Stimulated activated naive CD8-positive, alpha-beta T cell treated with anti-CD3 and anti-CD28 coated beads, Interleukin-15, Interleukin-2, amounts not matched to agents 100 U/mL and 50 U/mL, for 24 hours (primary cell): ENCODE results near the gene CMSS1.
"Not testable (repeated sequence)": the region's sequence is repeated elsewhere in the genome, so short reads cannot be mapped to it uniquely, and the experiment has no call there.

ENCODE experiments used
- ATAC-seq: fragments of 150-1000 bp; cut with Tn5 transposase; one replicate; pipeline ENCODE4 v1.10.0; 2021
- DNase-seq: peaks from one replicate; pipeline ENCODE4 v3.0.0; 2021

Gene CMSS1

DNA sequence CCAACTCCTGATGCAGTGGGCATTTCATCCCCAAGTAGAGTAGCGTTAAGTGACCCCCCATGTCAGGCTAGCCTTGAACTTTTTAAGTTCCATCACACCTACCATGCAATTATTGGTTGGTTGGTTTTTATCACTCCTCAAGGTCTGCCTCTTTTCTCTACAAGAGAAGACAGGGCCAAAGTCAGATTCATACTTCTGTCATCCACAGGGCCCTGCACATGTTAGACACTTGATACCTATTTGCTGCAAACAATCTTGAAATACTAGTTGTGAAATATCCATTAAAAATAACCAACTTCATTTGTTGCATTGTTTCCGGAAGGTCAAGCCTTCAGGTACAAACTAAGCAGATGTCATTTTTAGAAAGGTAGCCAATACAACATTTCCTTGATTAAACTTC is 1.2 kb downstream of the CMSS1 start:
- DNase-seq, result no peak
- no peak for ATAC-seq

DNA sequence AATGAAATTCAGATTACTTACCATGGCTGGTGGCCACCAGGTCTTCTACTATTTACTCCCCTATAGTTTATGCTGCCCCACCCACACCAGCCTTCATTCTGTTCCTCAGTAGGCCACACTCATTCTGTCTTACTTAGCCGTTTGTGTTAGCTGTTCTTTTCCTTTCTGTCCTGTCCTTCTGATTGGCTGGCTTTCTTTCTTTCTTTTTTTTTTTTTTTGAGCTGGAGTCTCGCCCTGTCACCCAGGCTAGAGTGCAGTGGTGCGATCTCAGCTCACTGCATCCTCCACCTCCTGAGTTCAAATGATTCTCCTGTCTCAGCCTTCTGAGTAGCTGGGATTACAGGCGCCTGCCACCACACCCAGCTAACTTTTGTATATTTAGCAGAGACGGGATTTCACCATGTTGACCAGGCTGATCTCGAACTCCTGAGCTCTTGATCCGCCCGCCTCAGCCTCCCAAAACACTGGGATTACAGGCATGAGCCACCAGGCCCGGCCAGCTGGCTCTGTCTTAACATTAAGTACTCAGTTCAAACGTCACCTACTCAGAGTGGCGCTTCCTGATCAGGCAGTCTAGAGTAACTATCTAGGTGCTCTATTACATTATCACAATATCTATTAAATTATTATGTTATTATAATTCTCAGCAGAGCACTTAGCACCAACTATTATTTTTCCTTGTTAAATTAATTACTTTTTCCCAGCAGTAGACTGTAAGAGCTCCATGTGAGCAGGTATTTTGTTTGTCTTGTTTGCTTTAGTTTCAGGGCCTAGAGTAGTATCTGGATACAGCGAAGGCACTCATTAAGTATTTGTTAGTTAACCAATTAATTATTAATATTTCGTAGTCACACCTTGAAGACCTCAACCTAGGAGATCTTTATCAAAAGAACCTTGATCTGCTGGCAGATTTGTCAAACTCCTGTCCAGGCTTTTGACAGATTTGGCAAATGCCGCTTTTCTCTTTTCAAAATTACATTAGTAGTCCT is 6.4 kb downstream of the CMSS1 start:
- ATAC-seq, result no peak
- no peak for DNase-seq

DNA sequence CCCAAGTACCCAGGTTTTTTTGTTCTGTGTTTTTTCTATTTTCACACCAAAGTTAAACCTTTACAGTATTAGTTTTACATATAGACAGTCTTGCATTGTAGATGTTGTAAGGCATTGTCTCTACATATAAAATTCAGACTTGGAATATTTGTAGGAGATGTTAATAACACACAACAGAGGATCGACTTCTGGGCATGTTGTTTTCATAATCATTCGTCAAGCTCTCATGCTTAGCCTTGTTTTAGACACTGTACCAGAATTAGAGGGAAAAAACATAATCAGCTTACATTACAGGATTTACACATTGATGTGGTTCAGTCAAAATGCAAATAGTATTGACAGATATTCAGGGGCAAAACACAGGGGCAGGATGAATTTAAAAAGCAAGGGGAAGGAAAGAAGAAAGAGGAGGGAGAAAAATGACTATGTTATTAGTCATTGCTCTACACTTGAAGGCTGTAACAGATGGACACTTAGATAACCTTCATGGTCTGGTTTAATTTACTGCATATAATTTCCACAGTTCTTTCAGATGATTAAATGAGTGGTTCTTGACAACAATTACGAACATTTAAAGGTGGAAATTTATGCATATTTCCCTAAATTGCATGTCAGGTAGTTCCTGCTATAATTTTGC is 7.5 kb downstream of the CMSS1 start:
- no peak for DNase-seq
- peak; percentile 78 for ATAC-seq

DNA sequence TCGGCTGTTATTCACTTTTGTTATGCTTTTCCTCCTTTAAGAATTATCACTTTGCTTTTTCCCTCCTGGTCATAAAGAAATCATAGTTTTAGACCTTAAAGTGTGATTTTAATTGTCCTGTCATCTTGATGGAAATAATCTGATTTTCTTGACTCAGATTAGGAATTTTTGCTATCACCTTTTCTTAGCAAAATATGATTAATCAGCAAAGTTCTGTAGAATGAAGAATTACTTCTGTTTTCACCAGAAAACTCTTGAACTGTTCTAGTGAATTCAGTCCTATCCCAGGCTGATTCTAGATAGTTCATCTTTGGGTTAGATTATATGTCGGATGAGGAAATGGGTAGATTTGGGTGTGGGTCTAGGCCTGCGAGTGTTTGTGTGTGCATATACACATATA is 12.2 kb downstream of the CMSS1 start:
- DNase-seq (no peak), ATAC-seq (no peak)

DNA sequence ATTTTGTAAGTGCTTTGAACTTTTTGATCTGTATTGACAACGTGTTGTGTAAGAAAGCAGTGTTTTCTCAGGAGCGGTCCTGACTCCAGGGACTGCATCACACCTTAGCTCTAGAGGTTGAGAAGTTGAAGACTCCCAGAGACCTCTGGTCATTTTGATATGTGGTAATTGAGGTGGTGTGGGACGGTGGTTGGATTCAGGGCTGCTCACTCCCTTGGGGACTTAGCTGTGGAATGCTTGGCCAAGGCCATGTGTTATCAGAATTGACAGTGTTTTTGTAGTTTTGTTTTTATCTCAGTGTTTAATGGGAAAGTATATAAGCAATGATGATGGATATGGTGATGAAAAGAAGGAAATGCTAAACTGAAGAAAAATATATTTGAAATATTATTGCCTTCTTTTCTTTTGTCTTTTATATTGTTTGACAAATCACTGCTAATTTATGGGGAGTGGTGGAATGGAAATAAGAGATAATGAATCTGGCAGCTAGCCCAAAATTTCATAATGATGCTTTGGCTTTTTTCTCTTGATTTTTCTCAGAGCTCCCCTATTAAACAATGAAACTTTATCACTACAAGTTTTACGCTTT is 16.0 kb downstream of the CMSS1 start:
- no peak for ATAC-seq
- DNase-seq, result no peak

DNA sequence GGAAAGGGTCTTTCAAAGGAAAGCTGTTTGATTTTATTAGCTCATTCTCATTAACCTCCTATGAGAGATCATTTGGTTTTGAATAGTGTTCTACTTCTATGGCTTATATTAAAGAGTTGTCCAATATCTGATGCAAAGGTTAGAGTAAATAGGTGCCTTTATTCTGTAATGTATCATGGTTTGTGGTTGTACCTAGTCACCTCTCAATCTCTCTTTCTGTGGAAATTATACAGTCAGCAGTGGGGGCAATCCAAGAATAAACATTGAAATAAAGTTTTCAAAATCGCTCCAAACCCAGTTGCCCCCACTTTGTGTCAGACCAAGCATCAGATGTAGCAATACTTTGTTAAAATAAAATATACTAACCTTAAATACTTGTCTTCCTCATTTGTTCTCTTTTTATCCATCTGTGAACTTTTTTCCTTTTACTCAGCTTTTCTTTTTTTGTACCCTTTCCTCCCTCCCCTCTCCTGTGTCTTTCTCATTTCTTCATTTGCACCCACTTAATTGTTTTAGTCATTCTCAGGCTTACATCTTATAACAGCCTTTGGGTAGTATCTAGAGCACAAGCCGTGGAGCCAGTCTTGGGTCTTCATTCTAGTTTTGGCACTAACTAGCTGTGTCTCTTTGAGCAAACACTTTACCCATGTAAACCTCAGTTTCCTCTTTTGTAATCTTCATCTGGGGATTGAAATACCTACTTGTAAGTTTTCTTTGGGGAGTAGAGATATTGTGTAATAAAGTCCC is 16.7 kb downstream of the CMSS1 start:
- DNase-seq, result no peak
- peak; percentile 48 for ATAC-seq

DNA sequence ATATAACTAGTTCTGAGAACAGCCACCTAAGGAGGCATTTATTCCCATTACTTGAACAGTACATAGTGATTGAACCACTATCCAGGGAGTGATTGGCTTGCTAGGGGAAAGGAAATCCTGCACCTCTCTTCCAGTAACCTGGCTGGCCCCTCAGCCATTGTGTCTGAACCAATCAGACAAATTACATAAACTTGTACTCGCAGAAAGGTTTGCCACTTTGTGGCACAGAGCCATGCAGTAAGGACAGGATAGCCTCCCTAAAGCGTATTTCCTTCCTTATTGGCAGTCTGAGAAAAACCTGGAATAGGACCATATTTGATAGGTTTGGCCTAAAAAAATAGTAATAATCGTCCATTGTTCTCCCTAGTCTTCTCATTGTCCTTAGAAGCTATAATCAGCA is 19.0 kb downstream of the CMSS1 start:
- ATAC-seq (no peak), DNase-seq (no peak)

DNA sequence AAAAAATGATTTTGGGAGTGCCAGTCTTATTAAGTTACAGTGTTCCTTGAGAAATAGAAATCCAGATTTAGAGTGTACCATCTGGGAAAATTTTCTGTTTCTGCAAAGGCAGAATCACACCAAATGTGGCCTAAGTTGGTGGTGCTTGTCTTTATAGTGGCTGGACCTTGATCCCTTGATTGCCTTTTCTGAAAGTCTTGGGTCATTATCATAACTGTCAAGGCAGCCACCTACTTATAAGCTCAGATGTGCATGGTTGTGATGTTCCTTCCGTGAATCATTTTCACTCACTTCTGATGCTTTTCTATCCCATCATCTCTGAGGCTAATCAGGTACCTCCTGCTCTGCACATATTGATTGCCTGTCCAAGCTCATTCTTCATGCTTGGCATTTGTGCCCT is 20.1 kb downstream of the CMSS1 start:
- ATAC-seq (no peak), DNase-seq (no peak)

DNA sequence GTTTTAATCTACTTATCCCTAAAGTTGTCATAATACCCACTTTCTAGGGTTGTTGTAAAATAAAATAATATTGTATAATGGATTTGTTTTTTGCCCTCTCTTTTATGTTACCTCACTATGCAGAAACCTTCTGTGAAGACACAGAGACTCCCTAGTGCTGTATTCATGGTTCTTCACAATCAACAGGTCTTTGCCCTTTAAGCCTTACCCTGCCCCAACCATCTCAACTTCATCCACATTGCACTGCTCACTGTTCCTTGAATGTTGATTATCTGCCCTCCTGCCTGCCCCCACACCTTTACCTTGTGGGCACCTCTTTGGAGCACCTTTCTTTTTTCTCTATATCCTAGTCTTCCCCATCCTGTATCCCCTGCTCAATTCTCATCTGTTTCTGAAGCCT is 21.1 kb downstream of the CMSS1 start:
- ATAC-seq (no peak), DNase-seq (no peak)

DNA sequence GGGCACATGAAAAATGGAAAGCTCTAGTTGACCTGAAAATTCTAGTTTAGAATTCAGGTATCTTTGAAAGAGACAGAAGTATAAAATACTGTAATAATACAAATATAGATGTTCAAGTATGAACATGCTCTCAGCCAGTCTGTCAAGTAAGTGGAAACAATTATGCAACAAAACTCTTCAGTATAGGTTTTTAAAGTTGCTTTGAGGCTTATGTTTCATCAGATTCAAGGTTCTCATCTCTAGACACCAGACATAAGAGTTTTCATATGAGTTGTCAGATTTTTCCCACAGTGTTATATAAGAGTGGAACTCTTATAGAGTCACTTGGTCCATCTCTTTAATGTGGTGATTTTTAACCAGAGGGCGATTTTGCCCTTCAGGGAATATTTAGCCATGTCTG is 22.0 kb downstream of the CMSS1 start:
- ATAC-seq (peak; percentile 50), DNase-seq (no peak)

DNA sequence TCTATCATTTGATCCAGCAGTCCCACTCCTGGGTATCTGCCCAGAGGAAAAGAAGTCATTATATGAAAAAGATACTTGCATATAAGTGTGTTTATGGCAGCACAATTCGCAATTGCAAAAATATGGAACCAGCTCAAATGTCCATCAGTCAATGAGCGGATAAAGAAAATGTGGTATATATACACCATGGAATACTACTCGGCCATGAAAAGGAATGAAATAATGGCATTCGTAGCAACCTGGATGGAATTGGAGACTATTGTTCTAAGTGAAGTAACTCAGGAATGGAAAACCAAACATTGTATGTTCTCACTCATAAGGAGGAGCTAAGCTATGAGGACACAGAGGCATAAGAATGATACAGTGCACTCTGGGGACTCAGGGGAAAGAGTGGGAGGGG is 24.3 kb downstream of the CMSS1 start:
- ATAC-seq, DNase-seq: not testable (repeated sequence)

DNA sequence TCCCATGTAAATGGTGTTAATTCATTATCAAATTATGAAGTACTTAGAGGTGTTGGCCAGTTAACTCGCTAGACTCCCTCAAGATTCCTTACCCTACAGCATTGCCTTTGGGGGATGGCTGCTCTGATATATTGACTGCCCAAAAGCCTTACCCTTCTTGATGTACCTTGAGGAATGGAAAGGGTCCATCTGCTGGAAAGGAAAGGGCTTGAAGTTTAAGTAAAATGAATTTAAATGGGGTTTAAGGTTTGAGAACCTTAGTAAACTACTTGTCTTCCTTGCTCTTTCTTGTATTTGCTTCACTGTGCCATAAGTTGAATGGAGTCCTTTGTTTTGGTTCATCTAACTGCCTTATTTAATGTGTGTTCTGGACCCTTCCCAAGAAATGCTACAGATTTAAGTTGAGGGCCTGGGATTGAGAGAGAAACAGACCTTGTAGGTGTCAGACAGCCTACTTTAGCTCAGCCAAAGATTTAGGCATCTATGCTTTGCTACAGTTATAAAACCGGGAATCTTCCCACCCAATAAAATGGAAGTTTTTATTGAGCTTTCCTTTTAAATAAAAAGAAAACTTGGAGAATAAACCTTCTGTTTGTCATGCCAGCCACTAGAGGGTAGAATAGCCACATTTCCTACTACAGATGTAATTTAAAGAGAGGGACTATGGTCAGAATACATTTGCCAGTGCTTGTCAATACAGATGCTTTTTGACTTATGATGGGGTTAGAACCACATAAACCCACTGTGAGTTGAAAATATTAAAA is 25.3 kb downstream of the CMSS1 start:
- no peak for DNase-seq
- no peak for ATAC-seq

DNA sequence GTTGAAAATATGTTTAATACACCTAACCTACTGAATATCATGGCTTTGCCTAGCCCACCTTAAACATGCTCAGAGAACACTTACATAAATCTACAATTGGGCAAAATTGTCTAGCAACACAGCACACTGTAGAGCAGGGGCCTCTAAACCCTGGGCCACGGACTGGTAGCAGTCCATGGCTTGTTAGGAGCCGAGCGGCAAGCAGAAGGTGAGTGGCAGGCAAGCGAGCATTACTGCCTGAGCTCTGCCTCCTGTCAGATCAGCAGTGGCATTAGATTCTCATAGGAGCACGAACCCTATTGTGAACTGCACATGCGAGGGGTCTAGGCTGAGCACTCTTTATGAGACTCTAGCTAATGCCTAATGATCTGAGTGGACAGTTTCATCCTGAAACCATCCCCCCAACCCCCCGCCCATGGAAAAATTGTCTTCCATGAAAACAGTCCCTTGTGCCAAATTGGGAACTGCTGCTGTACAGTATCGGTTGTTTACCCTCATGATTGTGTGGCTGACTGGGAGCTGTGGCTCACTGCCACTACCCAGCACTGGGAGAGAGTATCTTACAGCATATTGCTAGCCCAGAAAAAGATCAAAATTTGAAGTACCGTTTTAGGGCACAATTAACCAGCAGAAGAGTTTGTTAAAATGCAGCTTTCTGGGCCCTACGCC is 26.1 kb downstream of the CMSS1 start:
- no peak for DNase-seq
- ATAC-seq, result no peak

DNA sequence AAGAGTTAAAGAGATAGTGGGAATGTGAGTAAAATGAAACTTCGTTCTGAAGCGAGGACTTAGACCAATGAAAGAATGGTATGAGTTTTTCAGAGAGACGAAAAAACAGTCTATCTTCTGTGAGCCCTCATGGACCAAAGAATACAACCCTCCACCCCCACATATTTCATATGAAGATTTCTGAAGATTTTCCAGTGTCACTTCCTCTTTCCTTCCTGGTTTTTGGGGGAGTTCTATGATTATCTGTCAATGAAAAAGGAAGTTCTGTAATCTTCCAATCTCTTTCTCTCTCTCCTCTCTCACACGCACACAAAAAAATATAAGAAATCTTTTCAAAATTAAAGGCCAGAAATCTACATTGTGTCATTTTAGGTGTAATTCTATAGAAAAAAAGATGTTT is 27.7 kb downstream of the CMSS1 start:
- DNase-seq (no peak), ATAC-seq (no peak)

DNA sequence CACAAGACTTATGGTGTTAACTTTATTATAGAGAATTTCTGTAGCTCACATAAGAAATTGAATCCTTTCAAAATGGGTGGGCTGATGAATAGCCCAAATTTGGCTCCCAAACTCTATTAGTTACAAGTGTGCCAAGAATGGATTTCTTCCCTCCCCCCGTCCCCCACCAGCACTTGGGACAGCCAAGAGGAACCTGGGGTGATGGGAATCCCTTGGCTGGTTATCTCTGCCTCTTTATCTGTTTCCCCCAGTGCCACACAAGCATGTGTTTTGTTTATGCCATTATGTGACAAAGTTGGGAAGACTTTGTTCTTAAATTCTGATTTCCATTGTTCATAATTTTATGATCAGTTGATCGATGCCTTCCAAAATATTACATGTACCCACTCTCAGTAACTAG is 28.3 kb downstream of the CMSS1 start:
- no peak for DNase-seq
- no peak for ATAC-seq

DNA sequence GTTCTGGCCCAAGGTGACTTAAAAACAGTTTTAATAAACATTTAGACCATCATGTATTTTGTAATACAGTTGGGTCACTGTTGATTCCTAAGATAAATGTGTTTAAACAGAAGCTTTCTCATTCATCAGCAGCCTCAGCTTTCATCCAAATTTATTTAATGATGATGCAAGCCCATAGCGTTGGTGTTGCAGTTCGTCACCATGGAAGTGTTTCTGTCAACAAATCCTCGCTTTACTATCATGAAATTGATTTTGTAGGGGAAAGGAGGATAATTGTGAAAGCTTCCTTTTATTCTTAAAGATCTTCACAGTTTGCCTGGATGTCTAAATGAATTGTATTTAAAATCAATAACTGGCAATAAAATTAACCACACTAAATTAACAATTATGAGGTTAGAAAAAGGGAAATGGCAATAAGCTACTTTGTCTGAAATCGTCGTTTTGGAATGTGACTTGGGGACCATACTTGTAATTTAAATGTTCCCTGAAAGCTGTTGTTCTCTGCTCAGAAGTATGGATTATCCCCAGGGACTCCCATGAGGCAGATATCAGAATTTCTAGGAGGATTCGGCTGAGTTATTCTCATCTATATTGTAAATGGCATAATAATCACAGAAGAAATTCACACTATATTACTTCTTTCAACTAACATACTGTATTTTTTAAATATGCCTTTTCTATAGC is 29.0 kb downstream of the CMSS1 start:
- DNase-seq (no peak), ATAC-seq (no peak)

DNA sequence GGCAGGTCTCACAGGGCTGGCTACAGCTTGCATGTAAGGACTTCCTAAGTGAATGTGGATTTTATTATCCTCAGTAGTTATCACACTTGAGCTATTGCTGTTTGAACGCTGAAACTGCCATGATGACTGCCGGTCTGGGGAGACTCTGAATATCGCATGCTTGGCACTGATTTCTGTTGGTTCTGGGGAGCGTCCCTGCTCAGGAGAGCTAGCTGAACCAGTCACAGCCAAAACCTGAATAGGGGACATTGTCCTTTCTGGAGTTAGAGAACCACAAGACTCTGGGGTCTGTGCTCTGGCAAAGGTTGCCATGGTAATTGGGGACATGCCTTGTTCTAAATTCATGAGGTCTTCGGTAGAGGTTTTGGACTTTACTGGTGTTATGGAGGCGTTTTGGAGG is 30.8 kb downstream of the CMSS1 start:
- DNase-seq, result no peak
- no peak for ATAC-seq

DNA sequence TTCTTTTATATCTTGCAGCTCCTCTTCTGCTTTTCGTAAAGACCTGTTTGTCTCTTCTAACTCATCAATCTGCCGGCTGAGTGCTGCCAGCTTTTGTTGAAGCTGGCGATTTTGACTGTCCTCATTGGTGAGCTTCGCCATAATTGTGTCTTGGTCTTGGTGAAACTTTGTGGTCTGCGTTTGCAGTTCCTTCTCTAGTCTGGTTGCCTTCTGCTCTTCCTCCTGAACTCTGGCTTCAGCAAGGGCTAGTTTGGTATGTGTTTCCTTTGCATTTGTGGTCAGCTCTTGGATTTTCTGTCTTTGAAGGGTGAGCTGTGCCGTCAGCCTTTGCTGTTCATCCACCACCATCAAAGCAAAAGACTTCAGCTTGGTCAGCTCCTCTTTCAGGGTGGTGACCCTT is 32.9 kb downstream of the CMSS1 start:
- no peak for DNase-seq
- ATAC-seq, result no peak

DNA sequence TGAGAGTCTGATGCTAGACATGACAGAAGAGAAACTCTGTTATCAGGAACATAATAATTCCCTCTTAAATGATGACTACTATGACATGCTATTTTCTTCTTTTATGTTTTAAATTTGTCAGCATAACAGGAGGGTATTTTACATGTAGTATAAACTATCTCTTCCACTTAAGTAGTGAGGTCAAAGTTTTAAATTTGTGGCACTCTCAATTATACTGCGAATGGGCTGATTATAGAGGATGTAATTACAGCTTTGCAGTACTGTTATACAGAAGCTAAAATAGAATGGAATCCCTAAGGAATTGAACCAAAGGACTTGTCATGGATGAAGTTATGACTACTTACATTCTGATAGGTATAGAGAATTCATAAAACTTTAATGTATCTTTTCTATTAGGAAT is 34.3 kb downstream of the CMSS1 start:
- ATAC-seq (no peak), DNase-seq (no peak)

DNA sequence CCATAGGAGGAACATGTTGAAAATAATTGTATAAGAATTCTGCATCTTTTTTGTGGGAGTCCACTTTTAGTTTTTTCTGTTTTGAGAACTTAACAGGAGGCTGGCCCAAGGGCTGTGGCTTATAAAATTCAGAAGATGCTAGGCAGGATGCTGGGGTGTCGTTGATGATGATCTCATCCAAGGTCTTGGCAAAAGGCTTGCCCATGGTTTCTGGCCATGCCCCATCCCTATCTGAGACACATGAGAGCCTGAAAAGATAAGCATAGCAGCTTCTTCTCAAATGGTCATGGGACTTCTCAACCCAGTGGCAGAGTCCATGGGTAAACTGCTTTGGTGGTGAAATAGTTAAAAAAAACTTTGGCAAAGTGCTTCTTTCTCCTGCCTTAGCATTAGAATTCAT is 35.2 kb downstream of the CMSS1 start:
- DNase-seq (no peak), ATAC-seq (no peak)
